Brain microvascular endothelial cell (primary cell): ENCODE data around the gene KRT77.

Experiments used
- DNase-seq: peaks from one replicate; pipeline ENCODE4 v3.0.0-alpha.2; 2020
- H3K27ac ChIP-seq: fragments of 250-450 bp; sonication (Bioruptor Pico); 2 replicates; pipeline ENCODE4 v1.5.1; 2020; ENCODE audit warnings: mild to moderate bottlenecking, moderate library complexity
- H3K27me3 ChIP-seq: fragments of 250-450 bp; sonication (Bioruptor Pico); replicated peaks from 2 replicates; pipeline ENCODE4 v1.5.1; 2020; ENCODE audit warnings: mild to moderate bottlenecking
- H3K36me3 ChIP-seq: fragments of 250-450 bp; sonication (Bioruptor Pico); replicated peaks from 2 replicates; pipeline ENCODE4 v1.5.1; 2020; ENCODE audit warnings: mild to moderate bottlenecking
- H3K4me3 ChIP-seq: 2 replicates; pipeline ENCODE4 v1.5.1; 2011; ENCODE audit warnings: low read depth, mild to moderate bottlenecking, control low read depth, low read length, moderate library complexity
- in situ Hi-C: cut with HindIII; loops from 2 replicates; pipeline ENCODE4 v1.10.0; 2017; ENCODE audit warnings: low sequenced_read_pairs, low pct_ligation_motif_present
- TF ChIP-seq, protein P1 (sequence below): IDR thresholded peaks from 2 replicates; pipeline ENCODE4 v1.5.1; 2011; ENCODE audit warnings: low read depth, mild to moderate bottlenecking, moderate library complexity, low read length, control low read depth, inconsistent platforms; ENCODE audit errors: missing control alignments

KRT77 gene

DNA sequence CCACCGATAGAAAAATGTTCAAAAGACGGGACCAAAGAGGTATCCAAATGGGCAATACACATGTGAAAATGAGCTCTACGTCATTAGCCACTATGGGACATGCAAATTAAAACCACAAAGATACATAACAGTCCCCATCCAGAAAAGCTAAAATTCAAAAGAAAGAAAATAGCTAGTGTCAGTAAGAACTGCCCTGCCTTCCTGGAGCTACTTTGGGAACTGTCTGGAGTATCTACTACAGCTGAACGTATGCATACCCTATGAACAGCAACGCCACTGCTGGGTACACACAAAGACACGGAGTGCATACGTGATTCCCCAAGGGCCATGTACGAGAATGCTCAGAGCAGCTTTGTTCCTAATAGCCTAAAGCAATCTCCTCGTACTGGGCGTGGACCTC is 25.8 kb upstream of the KRT77 start:
- in situ Hi-C loops: no loop called here
- no peaks in the 10 kb centered on the region for H3K27me3 ChIP-seq
- H3K27ac ChIP-seq: no peak overlapping the region
- TF ChIP-seq, protein P1, sequence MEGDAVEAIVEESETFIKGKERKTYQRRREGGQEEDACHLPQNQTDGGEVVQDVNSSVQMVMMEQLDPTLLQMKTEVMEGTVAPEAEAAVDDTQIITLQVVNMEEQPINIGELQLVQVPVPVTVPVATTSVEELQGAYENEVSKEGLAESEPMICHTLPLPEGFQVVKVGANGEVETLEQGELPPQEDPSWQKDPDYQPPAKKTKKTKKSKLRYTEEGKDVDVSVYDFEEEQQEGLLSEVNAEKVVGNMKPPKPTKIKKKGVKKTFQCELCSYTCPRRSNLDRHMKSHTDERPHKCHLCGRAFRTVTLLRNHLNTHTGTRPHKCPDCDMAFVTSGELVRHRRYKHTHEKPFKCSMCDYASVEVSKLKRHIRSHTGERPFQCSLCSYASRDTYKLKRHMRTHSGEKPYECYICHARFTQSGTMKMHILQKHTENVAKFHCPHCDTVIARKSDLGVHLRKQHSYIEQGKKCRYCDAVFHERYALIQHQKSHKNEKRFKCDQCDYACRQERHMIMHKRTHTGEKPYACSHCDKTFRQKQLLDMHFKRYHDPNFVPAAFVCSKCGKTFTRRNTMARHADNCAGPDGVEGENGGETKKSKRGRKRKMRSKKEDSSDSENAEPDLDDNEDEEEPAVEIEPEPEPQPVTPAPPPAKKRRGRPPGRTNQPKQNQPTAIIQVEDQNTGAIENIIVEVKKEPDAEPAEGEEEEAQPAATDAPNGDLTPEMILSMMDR: no peak
- no peaks in the 10 kb centered on the region for H3K36me3 ChIP-seq
- H3K4me3 ChIP-seq: no peak overlapping the region
- DNase-seq: no peak

DNA sequence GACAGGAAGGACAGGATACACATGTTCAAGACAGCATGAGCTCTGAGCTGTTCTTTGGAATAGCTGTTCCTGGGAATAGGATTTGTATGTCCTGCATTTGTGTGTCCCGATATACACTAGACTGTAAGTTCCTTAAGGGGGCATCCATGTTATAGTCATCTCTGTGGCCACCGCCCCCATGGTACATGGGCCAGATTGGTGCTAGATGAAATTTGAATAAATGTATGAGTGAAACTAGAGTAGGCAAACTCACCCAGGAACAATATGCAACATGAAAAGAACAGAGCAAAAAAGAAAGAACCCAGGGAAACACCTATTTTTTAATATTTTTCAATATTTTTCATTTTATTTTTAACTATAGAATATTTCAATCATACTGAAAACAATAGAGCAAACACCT is 25.1 kb upstream of the KRT77 start:
- no peak for DNase-seq
- TF ChIP-seq, protein P1: no peak
- in situ Hi-C loops: no loop called here
- Histone ChIP-seq H3K27ac (no peak overlapping the region), H3K4me3 (no peak overlapping the region), H3K27me3 (no peaks in the 10 kb centered on the region), H3K36me3 (no peaks in the 10 kb centered on the region)

DNA sequence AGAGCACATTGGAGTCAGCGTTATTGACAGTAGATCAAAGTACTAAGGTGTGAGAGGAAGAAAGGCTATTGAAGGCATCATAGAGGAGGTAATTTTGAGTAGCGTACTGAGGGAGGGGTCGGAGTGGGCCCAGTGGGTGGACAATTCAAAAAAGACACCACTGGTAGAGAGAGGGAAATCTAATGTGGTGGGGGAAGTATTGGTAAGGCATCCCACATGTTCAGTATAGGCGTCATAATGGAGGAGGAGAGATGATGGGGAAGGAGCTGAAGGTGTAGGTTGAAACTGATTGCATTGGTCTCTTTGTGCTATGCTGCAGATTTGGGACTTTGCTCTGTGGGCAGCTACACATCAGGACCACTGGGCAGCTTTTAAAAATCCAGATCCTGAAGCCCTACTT is 23.7 kb upstream of the KRT77 start:
- Histone ChIP-seq H3K4me3 (no peak overlapping the region), H3K36me3 (no peaks in the 10 kb centered on the region), H3K27ac (no peak overlapping the region), H3K27me3 (no peaks in the 10 kb centered on the region)
- in situ Hi-C loops: no loop called here
- no peak for DNase-seq
- TF ChIP-seq, protein P1: no peak

DNA sequence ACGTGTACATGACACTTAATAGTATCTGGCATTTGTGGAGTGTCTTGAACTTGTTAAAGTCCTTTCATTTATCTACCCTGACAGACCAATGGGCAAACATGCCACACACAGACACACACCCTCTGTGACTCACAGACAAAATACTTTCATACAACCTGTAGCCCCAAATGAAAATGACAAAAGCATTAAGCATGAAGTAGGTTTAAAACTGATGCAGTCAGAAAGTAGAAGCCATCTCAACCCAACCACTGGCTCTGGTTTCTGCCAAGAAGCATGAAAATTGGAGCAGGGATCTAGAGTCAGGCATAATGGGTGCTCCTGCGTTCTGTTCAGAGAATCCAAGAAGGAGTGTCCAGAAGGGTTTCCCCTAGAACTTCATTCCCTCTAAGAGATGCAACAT is 23.1 kb upstream of the KRT77 start:
- no peaks in the 10 kb centered on the region for H3K36me3 ChIP-seq
- no peak overlapping the region for H3K27ac ChIP-seq
- H3K4me3 ChIP-seq: no peak overlapping the region
- TF ChIP-seq, protein P1: no peak
- DNase-seq: no peak
- in situ Hi-C loops: no loop called here
- H3K27me3 ChIP-seq: no peaks in the 10 kb centered on the region

DNA sequence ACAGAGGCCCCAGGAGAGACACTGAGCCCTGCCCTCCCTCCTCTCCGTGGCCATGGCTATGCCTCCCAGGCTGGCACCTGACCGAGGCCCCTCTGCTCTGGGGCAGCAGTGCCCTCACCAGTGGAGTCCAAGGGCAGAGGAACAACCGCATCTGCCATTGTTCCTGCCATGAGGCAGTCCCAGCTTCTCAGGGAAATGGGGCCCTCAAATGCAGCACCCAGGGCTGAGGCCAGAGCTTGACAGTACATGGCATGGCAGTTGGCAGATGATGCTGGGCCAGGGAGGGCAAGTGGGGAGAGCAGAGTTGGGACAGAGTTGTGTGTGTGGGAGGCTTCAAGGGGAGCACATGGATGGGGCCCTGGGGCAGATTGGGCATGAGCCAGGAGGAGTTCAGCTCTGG is 21.1 kb upstream of the KRT77 start:
- H3K36me3 ChIP-seq: no peaks in the 10 kb centered on the region
- in situ Hi-C loops: no loop called here
- TF ChIP-seq, protein P1: no peak

DNA sequence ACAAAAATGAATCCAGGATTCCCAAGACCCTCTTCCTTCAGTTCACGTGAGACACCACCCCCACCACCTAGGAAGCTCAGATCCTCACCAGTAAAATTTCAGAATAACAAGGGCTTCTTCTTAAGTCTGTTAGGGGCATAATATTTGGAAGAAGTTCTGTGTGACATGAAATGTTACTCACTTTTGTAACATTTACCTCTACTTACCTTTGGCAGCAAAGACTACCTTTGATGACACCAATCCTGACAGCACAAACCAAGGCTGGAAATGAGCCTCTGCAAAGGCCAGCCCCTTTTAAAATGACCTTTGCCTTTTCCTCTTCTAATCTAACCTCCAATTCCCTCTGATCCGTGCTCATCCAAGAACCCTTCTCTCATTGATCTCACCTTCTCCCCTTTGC is 19.4 kb upstream of the KRT77 start:
- Histone ChIP-seq H3K36me3 (no peaks in the 10 kb centered on the region), H3K27me3 (peaks cover 2% of the 10 kb centered on the region), H3K4me3 (no peak overlapping the region), H3K27ac (no peak overlapping the region)
- in situ Hi-C loops: no loop called here
- DNase-seq: no peak
- TF ChIP-seq, protein P1: no peak

More for the DNA sequence above, 21.1 kb upstream of the KRT77 start:
- Histone ChIP-seq H3K4me3 (no peak overlapping the region), H3K27ac (no peak overlapping the region), H3K27me3 (no peaks in the 10 kb centered on the region)
- no peak for DNase-seq
